HG02981 (cell line): Measurements from ENCODE around the gene ZSCAN18.
"Not testable (repeated sequence)": the region's sequence is repeated elsewhere in the genome, so short reads cannot be mapped to it uniquely, and the experiment has no call there.

Experiments used
- ATAC-seq: cut with Tn5 transposase; IDR thresholded peaks from one replicate; pipeline ENCODE4 v1.9.1; 2021; ENCODE audit warnings: mild to moderate bottlenecking, moderate library complexity; ENCODE audit not compliant: unreplicated experiment

The ZSCAN18 gene

GRCh38 chr19:58097781-58098681, at the start of gene ZSCAN18:
Gene ZSCAN18, minus strand, starts transcription at chr19:58098231. Its CDS starts 7,964 bp downstream, at chr19:58090267.
- peak; percentile 81 for ATAC-seq

GRCh38 chr19:58147475-58147874, 49.4 kb upstream of the ZSCAN18 start:
- not testable (repeated sequence) for ATAC-seq

- no peak for ATAC-seq
These were observed 47.8 kb upstream of the ZSCAN18 start for GRCh38 chr19:58145849-58146248.

- ATAC-seq, result no peak
These were observed 36.2 kb upstream of the ZSCAN18 start for GRCh38 chr19:58134244-58134643.

- ATAC-seq, result no peak
These were observed 31.3 kb upstream of the ZSCAN18 start for GRCh38 chr19:58129284-58129683.

- ATAC-seq, result no peak
These were observed 30.1 kb upstream of the ZSCAN18 start for GRCh38 chr19:58128041-58128685.

GRCh38 chr19:58123354-58123753, 25.3 kb upstream of the ZSCAN18 start:
- no peak for ATAC-seq

- ATAC-seq, result no peak
These were observed 21.1 kb upstream of the ZSCAN18 start for GRCh38 chr19:58118979-58119733.

GRCh38 chr19:58117841-58118575, 20.0 kb upstream of the ZSCAN18 start:
- ATAC-seq, result no peak

- ATAC-seq, result no peak
These were observed 10.5 kb upstream of the ZSCAN18 start for GRCh38 chr19:58108546-58108817.

GRCh38 chr19:58107778-58108545, 9.9 kb upstream of the ZSCAN18 start:
- ATAC-seq, result no peak

GRCh38 chr19:58098682-58098998, 609 bp upstream of the ZSCAN18 start:
- ATAC-seq, result no peak

- ATAC-seq, result no peak
These were observed 682 bp downstream of the ZSCAN18 start for GRCh38 chr19:58097349-58097748.

- ATAC-seq, result no peak
These were observed 1.1 kb downstream of the ZSCAN18 start for GRCh38 chr19:58096884-58097283.

- ATAC-seq, result no peak
These were observed 2.7 kb downstream of the ZSCAN18 start for GRCh38 chr19:58095328-58095727.

GRCh38 chr19:58093071-58093470, 5.0 kb downstream of the ZSCAN18 start:
- ATAC-seq, result no peak

GRCh38 chr19:58091251-58091995, 6.6 kb downstream of the ZSCAN18 start:
- no peak for ATAC-seq

GRCh38 chr19:58089846-58090245, 8.2 kb downstream of the ZSCAN18 start:
- ATAC-seq, result no peak

GRCh38 chr19:58088521-58089052, 9.4 kb downstream of the ZSCAN18 start:
- ATAC-seq, result no peak
